ENCODE results near the gene MYRFL.
"Not testable (repeated sequence)": the region's sequence is repeated elsewhere in the genome, so short reads cannot be mapped to it uniquely, and the experiment has no call there.

MYRFL gene

GRCh38 chr12:69824966-69825560 lies at the start of gene MYRFL:
TSS of gene MYRFL (plus strand) at chr12:69825227. CDS start at chr12:69825518, 291 bp downstream.
- no peak for DNase-seq (ENCODE audit: low read depth in 2 of 2)

DNA sequence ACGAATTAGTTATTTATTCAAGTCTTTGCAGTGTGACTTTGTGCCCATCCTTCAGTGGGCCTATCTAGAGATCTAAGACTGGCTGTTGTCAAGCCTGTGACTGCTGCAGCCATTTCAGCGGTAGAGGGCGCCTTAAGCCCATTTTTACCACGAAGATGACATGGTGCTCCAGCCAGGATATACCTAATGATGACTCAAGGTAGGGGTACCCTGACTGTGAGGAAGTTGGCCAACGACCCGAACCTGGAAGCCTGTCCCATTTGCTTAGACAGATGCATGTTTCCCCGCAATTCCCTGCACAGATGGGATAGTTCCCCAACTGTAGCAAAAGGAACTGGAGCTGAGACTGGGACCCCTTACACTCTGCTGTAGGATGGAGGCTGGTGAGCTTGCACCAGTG lies 45.1 kb upstream of the MYRFL start:
- DNase-seq (ENCODE audit: low read depth in 2 of 2): no peak

GRCh38 chr12:69783365-69783764 lies 41.7 kb upstream of the MYRFL start:
- no peak for DNase-seq (ENCODE audit: low read depth in 2 of 2)

GRCh38 chr12:69789351-69789750 lies 35.7 kb upstream of the MYRFL start:
- no peak for DNase-seq (ENCODE audit: low read depth in 2 of 2)

- no peak for DNase-seq (ENCODE audit: low read depth in 2 of 2)
These were observed 32.5 kb upstream of the MYRFL start for GRCh38 chr12:69792533-69792932.

GRCh38 chr12:69807101-69807897 lies 17.7 kb upstream of the MYRFL start:
- not testable (repeated sequence) for DNase-seq (ENCODE audit: low read depth in 2 of 2)

DNA sequence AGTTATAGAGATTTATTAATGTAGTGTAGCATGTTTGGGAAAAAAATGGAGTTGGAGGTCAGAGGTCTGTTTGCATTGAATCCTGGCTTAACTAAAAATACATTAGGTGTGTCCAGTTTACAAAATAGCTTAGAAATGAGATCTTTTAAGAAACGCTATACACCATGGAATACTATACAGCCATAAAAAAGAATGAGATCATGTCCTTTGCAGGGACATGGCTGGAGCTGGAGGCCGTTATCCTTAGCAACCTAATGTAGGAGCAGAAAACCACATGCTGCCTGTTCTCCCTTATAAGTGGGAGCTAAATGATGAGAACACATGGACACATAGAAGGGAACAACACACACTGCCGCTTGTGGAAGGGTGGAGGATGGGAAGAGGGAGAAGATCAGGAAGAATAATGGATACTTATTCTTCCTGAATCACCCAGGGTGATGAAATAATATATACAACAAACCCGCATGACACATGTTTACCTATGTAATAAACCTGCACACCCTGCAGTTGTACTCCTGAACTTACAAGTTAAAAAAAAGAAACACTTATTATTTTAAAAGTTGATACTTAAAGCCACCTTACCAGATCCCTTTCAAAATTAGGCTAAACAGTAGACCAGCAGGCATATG lies 14.0 kb upstream of the MYRFL start:
- DNase-seq (ENCODE audit: low read depth in 2 of 2): no peak

GRCh38 chr12:69816082-69816481 lies 8.9 kb upstream of the MYRFL start:
- no peak for DNase-seq (ENCODE audit: low read depth in 2 of 2)

DNA sequence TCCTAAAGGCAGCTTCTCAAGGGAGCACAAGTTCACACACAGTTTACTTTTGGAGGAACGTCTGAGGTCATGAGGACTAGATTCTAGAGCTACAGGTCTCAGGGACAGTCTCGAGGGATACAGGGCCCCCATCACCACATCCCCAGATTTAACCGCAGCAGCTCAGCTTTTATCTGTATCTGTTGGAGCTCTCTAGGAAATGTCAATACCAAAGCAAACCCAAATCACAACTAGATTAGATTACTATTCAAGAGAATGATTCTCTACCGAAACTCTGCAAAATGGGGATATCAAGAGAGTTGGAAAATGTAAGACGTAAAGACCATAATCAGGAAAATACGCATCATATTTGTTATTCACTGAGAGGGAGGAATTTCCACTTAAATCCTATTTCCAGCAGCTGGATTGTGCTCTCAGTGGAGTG lies 4.0 kb upstream of the MYRFL start:
- DNase-seq (ENCODE audit: low read depth in 2 of 2): no peak

GRCh38 chr12:69821456-69822159 lies 3.4 kb upstream of the MYRFL start:
- DNase-seq (ENCODE audit: low read depth in 2 of 2): no peak

DNA sequence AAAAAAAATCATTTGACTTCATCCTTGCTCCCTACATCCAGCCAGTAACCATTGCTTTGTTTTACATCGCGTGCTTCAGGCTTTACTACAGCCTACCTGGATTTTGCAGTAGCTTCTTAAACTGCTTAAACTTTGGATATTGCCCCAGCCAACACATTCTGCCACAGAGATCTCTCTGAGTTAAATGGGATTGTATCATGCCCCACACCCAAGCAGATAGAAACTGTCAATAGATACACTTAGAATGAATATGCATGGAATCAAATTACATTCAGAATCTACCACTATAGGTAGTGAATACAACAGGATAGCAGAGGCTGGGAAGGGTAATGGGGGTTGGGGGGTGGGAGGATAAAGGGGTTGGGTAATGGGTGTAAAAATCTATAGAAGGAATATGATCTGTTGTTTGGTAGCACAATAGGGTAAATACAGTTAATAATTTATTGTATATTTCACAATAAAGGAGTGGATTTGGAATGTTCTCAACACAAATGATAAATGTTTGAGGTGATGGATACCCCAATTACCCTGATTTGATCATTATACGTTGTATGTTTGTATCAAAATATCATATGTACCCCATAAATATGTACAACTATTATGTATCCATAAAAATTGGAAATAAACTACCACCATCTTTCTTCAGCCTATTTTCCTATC lies 2.7 kb upstream of the MYRFL start:
- DNase-seq (ENCODE audit: low read depth in 2 of 2): no peak

DNA sequence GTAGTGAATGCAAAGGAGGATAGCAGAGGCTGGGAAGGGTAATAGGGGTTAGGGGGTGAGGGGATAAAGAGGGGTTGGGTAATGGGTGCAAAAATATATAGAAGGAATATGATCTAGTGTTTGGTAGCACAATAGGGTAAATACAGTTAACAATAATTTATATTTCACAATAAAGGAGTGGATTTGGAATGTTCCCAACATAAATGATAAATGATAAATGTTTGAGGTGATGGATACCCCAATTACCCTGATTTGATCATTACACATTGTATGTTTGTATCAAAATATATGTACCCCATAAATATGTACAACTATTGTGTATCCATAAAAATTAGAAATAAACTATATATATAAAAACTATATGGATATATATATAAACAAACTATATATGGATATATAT lies 999 bp upstream of the MYRFL start:
- DNase-seq (ENCODE audit: low read depth in 2 of 2): no peak

GRCh38 chr12:69828897-69829296 lies 3.9 kb downstream of the MYRFL start:
- DNase-seq (ENCODE audit: low read depth in 2 of 2): no peak

DNA sequence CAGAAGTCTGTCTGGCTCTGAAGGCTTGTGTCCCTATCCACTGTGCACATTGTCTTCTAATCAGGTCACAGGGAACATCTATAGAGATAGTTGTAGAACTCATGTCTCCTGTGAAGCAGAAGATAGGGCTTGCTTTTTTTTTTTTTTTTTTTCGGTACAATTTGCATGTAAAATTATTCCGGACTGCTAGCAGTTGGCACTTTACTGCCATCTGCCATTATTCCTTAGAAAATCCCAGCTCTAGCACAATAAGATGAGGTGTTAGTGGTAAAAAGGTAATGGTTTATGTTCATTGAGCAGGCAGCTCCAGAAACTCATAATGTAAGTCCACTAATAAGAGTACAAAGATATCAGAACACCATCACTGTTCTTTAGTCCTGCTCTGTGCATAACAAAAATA lies 8.7 kb downstream of the MYRFL start:
- no peak for DNase-seq (ENCODE audit: low read depth in 2 of 2)

DNA sequence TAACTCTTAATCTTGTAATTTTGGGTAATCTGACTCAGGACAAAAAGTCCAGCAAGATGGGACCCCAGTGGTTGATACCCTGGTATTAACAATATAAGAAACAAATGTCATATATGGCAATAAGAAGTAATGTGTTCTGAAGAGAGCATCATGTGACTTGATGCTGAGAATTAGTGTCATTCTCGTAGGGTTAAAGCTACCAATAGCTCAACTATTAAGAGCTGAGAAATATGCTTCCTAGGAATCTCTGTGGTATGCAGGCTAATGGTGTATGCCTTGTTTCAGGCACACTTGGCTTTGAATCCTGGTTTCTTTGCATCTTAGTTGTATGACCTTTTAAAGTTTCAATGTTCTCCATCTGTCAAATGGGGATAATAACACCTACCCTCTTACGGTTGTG lies 9.1 kb downstream of the MYRFL start:
- DNase-seq (ENCODE audit: low read depth in 2 of 2): no peak

DNA sequence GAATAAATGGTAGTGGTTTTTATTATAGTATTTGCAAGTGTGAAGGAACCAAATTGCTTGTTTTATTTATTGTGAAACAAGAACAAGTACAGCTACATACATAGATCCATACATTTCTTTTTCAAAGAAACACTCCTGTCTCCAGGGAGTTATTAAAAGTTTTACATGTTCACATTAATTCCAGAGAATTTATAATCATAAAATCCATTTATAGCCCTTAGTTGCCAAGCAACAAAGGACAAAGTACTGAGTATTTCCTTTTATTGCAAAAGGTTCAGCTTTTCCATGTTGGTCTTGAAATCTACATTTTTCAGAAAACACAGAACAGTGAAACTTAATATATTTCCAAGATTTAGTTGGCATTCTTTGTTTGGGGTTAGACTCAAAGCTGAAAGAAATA lies 9.5 kb downstream of the MYRFL start:
- no peak for DNase-seq (ENCODE audit: low read depth in 2 of 2)

- DNase-seq (ENCODE audit: low read depth in 2 of 2): no peak
These were observed 10.1 kb downstream of the MYRFL start for GRCh38 chr12:69835081-69835480.

DNA sequence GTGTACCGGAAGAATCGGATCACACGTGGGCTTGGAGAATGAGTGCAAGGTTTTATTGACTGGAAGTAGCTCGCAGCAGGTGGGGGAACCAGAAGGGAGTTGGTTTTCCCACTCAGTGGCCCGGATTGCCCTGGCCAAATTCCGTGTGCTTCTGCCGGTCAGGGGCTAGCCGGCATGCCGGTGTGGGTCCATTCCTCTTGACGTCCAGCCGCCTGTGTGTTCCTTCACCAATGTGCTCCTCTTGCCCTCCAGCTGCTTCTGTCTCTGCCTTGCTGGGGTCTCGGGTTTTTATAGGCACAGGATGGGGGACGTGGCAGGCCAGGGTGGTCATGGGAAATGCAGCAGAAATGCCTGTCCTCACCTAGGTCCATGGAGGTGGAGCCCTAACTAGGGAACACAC lies 11.0 kb downstream of the MYRFL start:
- no peak for DNase-seq (ENCODE audit: low read depth in 2 of 2)

DNA sequence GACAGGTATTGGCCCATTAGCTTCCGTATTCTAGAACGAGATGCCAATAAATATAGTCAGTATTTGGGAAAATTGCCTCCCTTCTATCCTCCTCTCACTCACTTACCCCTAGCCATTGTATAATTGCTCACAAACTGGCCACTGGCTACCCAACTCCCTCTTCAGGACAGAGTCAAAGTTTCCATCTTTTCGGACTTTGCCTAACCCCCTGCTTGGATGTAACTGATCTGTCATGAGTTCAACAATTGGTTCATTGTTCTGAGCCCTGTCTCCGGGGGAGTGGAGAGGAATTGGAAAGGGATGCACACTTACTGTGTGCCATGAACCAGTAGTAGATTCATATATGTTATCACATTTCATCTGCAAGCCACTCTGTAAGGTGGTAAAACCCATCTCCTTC lies 12.2 kb downstream of the MYRFL start:
- no peak for DNase-seq (ENCODE audit: low read depth in 2 of 2)

DNA sequence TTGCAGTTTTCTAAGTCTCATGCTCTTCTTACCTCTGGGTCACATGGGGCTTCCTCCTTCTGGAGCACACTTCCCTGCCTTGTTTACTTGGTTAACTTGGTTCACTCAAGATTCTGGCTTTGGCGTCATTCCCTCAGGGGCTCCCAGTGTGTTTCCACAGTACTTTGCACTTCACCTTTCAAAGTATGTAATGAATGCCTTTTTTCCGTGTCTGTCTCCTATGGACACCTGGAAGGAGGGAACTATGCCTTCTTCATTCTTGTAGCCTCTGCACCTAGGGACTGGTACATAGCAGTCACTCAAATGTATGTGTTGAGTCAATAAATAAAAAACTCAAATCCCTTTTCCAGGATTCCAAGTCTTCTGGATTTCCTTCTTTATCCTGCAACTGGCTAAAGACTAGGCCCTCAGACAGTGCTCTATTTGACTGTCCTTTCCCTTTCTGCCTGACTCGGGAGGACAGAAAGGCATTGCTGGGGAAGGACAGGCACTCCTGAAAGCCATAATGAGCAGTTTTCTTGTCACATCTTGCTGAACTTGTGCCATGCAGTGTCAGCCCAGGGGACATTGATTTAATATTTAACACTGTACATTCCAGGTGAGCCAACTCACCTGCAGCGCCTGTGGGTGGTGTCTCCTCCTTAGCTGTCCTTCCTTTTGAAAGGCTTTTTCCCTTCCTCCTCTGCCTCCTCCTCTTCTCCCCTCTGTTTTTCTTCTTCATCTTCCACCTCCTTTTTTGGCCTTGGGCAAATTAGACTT lies 12.8 kb downstream of the MYRFL start:
- DNase-seq (ENCODE audit: low read depth in 2 of 2): no peak

GRCh38 chr12:69840727-69841126 lies 15.7 kb downstream of the MYRFL start:
- no peak for DNase-seq (ENCODE audit: low read depth in 2 of 2)
